ENCODE results near the gene SEMA4B. TPM values are rescaled to one million over a fixed set of nuclear protein-coding genes. Genes with fewer than 3 reads are reported as not detected.
"Not testable (repeated sequence)": the region's sequence is repeated elsewhere in the genome, so short reads cannot be mapped to it uniquely, and the experiment has no call there.

The SEMA4B gene
- total RNA-seq, 1 donor from 2014 or later, result 36.3 TPM

DNA sequence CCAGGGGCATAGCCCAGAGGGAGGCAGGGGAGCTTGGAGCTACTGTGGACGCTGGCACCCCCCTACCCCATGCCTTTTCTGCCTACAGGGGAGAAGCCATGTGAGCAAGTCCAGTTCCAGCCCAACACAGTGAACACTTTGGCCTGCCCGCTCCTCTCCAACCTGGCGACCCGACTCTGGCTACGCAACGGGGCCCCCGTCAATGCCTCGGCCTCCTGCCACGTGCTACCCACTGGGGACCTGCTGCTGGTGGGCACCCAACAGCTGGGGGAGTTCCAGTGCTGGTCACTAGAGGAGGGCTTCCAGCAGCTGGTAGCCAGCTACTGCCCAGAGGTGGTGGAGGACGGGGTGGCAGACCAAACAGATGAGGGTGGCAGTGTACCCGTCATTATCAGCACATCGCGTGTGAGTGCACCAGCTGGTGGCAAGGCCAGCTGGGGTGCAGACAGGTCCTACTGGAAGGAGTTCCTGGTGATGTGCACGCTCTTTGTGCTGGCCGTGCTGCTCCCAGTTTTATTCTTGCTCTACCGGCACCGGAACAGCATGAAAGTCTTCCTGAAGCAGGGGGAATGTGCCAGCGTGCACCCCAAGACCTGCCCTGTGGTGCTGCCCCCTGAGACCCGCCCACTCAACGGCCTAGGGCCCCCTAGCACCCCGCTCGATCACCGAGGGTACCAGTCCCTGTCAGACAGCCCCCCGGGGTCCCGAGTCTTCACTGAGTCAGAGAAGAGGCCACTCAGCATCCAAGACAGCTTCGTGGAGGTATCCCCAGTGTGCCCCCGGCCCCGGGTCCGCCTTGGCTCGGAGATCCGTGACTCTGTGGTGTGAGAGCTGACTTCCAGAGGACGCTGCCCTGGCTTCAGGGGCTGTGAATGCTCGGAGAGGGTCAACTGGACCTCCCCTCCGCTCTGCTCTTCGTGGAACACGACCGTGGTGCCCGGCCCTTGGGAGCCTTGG lies 27.0 kb downstream of the SEMA4B start:
- no peak for DNase-seq

GRCh38 chr15:90228960-90229359 lies 27.8 kb downstream of the SEMA4B start:
- DNase-seq, result no peak

GRCh38 chr15:90230071-90230494 lies 29.0 kb downstream of the SEMA4B start:
- DNase-seq, result no peak

DNA sequence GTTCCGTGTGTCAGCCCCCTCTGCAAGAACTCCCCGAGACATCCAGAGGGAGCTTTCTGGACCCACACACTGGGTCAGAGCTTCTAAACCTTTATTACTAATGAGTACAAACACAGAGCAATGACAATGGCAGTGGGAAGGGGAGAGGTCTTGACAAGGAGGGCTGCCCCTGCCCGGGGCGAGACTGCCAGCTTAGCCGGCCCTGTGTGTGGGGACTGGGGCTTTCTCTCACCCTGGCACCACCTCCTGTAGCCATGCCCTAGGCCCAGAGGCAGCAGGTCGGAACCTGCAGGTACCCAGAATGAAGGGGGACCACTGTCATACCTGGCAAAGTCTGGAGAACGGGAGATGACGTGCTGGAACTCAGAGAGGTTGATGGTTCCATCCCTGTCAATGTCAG lies 29.5 kb downstream of the SEMA4B start:
- no peak for DNase-seq

DNA sequence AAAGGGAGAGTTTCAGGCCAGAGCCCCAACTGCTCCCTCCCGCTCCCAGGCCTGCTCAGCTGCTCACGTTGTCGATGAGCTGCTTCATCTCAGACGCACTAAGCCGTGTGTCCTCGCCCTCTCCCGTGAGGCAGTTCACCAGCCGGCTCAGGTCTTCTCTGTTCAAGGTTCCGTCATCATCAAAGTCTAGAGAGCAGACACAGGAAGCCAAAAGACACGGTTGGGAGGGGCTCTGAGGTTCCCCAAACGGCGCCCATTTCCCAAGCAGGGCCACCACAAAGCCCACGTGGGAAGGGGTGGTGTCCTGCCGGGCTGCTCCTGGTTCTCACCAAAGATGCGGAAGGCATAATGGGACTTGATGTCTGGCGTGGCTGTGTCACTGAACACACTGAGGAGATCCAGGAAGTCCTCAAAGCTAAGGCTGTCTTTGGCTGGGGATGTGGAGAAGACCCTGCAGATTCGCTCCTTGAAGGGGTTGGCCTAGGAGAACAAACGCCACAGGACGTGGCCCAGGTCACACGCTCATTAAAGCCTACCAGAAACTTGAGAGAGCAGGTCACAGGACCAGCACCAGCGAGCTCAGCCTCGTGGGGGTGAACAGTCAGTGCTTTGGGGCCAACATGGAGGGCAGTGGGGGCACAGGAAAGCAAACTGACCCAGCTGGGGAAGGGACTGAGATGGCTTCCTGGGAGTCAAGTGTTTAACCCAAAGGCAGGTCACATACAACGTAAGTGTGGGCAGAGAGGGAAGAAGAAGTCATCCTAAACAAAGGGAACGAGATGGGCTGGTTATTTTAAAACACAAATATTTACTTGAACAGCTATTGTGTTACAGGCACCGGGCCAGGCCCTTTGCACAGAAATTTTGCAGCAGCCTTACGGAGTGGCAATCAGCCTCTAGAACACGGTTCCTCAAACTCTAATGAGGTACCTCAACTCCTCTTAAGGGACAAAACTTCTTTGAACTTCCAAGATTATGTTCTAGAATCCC lies 30.2 kb downstream of the SEMA4B start:
- no peak for DNase-seq

- no peak for DNase-seq
These were observed 31.1 kb downstream of the SEMA4B start for GRCh38 chr15:90232196-90232595.

- DNase-seq, result no peak
These were observed 31.8 kb downstream of the SEMA4B start for GRCh38 chr15:90232941-90233386.

DNA sequence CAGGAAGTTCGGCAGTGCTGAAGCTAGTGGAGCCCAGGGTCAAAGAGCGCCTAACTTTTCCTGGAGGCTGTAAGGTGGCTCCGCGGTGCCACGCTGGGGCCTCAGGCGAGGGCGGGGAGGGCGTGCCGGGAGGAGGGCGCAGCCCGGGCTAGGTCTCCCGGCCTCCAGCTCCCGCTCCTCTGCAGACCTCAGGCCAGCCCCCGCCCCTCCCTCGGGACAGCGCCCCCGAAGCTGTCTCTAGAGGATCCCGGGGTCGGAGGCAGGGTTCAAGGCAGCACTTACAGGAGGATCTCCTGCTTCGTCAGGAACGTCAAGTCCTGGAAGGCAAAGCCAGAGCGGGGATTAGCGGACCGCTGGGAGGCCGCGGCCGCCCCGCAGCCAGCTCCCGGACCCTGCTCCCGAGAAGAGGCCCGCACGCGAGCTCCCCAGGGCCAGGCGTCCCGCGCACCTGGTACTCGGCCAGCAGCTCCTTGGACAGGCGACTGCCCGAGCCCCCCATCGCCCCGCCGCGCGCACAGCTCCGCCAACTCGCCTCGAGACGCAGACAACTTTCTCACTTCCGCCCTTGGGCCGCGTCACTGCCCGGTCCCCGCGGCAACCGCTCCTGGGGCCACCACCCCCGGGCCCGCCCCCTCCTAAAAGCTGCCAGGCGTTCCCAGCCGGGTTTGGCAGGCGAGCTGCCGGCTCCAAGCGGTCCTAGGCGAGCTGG lies 32.4 kb downstream of the SEMA4B start, which contains the start of gene CIB1:
Gene CIB1, minus strand, starts transcription at position 555 of the 709 bp plus-strand sequence. Its CDS starts 56 bp downstream, at position 499.
- DNase-seq, result peak; percentile 97

DNA sequence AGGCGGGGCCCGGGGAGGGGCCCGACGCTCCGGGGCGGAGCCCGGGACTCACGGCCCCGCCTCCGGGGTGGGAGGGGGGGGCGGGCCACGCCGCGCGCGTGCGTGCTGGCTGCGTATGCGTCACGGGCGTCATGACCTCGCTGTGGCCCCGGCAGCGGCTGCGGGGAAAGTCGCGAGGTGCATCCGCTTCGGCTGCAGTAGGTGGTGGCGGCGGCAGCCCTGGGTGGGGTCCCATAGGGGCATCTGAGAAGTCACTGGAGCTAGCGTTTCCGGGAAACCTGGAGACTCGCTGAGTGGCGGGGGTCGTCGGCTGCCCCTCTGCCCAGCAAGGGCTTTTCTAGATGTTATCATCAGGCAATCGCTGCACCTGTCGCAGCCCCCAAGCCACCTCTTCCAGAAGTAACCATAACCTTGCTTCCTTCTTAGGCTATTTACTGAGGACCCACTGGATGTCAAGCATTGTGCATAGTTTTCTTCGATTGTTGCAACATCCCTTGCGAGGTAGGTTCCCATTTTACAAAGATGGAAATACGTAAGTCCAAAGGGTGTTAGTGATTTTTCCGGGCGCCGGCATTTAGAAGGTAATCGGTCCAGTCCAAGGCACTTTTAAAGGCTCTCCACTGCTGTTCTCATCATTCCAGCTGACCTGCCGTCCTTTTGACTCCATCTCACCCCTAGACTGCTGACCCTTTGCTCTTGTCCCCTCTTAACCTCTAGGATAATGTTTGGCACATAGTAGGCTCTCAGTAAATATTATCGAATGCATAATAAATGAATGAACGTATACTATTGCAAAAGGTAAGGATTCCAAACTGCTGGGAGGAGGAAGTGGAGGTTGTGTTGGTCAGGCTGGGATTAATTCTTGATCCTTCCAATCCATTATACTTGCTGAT lies 33.2 kb downstream of the SEMA4B start, which contains the start of gene GDPGP1:
Gene GDPGP1, plus strand, starts transcription at position 114 of the 893 bp plus-strand sequence. CDS start 6,700 bp downstream, outside the sequence.
- DNase-seq, result no peak

DNA sequence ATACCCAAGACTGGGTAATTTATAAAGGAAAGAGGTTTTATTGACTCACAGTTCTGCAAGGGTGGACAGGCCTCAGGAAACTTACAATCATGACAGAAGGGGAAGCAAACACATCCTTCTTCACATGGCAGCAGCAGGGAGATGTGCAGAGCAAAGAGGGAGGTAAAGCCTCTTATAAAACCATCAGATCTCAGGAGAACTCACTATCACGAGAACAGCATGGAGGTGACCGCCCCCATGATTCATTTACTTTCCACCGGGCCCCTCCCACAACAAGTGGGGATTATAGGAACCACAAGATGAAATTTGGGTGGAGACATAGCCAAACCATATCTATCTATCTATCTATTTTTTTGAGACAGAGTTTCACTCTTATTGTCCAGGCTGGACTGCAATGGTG lies 38.2 kb downstream of the SEMA4B start:
- DNase-seq, result no peak

DNA sequence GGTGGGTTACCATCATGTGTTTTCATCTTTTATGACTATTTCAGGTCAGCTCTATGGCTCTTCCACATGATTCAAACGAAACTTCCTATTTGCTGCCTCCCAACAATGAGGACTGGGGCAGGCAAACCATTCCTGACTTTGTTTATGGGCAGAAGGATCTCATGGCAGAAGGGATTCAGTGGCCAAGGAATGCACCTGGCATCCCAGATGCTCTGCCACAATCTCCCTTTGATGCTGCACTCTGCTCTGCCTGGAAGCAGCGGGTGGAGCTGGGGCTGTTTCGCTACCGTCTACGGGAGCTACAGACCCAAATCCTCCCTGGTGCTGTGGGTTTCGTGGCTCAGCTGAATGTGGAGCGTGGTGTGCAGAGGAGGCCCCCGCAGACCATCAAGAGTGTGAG lies 39.7 kb downstream of the SEMA4B start:
- no peak for DNase-seq

DNA sequence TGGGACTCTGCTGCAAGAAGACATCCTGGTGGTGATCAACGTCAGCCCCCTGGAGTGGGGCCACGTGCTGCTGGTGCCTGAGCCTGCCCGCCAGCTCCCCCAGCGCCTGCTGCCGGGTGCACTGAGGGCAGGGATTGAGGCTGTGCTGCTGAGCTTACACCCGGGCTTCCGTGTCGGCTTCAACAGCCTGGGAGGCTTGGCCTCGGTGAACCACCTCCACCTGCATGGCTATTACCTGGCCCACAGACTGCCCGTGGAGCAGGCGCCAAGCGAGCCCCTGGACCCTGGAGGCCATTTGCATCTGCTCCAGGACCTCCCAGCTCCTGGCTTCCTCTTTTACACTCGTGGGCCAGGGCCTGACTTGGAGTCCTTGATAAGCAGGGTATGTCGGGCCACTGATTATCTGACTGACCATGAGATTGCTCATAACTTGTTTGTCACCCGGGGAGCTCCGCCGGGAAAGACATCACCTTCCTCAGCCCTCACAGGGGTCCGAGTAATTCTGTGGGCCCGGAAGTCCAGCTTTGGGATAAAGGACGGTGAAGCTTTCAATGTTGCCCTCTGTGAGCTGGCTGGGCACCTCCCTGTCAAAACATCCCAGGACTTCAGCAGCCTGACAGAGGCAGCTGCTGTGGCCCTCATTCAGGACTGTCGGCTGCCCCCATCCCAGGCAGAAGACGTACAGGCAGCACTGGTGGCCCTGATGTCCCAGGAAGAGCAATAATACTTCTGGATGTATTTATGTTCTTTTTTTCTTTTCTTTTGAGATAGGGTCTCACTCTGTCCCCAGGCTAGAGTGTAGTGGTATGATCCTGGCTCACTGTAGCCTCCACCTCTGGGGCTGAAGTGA lies 40.4 kb downstream of the SEMA4B start:
- no peak for DNase-seq

- no peak for DNase-seq
These were observed 43.0 kb downstream of the SEMA4B start for GRCh38 chr15:90243943-90244639.

DNA sequence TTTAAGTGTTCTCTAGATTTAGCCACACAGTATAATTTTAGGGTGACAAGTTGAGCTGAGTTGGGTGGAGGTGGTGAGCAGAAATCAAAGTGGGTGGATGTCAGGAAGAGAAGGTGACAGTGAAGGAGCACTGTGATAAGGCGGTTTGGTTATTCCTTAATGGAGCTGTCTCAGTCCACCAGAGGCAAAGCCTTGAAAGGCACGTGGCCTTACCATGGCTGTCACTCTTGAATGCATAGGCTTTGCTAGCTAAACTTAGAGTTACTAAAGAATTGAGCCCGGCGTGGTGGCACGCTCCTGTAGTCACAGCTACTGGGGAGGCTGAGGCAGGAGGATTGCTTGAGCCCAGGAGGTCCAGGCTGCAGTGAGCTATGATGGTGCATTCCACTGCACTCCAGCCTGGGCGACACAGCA lies 47.7 kb downstream of the SEMA4B start:
- DNase-seq, result no peak

GRCh38 chr15:90249203-90249863 lies 48.2 kb downstream of the SEMA4B start, which contains the start of gene TTLL13:
TTLL13 (plus strand) TSS chr15:90249556; CDS start chr15:90250631, 1,075 bp downstream.
- DNase-seq, result peak; percentile 80

DNA sequence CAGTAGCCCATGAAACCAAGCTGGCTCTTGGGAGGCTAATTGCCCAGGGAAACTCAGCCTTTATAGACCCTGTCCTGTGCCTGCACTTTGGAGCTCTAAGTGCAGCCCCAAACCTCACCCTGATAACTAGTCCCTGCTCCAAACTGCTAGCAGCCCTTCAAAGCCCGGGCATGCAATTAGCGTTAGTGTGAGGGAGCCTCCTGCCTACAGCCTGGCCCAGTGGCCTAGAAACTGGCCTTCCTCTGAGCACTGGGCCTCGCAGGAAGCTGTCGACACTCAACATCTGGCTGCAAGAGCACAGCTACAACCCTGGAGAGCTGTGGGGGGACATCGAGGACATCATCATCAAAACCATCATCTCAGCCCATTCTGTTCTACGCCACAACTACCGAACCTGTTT lies 56.6 kb downstream of the SEMA4B start:
- DNase-seq, result no peak

GRCh38 chr15:90259524-90259923 lies 58.4 kb downstream of the SEMA4B start:
- DNase-seq, result no peak

DNA sequence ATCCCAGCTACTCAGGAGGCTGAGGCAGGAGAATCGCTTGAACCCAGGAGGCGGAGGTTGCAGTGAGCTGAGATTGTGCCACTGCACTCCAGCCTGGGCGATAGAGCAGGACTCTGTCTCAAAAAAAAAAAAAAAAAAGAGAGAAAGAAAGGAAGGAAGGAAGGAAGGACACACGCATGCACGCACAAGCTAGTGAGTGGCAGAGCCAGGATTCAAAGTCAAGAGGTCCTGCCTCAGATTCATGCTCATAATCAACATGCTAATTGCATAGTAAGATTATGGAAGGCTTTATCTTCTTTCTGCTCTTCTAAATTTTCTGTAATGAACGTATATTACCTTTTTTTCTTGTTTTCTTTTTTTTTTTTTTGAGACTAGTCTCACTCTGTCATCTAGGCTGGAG lies 59.6 kb downstream of the SEMA4B start:
- not testable (repeated sequence) for DNase-seq
